ENCODE measurements around the gene KCNA2. TPM values are rescaled to one million over a fixed set of nuclear protein-coding genes. Genes with fewer than 3 reads are reported as not detected.
A peak's percentile ranks its signal among the peaks of the same experiment; 100 is the strongest.

The KCNA2 gene
- total RNA-seq, 4 donors from 2014 or later = 1.7 to 4.3 (median 2.7) TPM

DNA sequence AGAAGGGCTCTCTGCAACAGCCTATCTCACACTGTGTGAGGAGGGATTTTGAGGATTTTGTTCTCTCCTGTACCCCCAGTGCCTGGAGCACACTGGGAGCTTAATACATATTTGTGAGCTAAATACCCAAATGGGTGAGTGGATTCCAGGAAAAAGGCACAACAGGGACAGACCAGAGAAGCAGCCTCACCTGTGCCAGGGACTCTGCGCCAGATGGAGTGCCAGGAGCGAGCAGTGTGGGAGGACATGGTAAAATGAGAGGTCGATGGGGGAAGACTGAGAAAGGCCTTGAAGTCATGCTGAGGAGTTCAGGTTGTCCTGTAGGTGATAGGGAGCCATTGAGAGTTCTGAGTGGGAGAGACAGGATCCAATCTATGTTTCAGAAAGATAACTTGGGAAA lies 11.0 kb upstream of the KCNA2 start:
- 81% methylated on average over 3 of the region's 3 CpGs for WGBS
- H3K36me3 ChIP-seq = no peaks in the 10 kb centered on the region
- no peak for DNase-seq (ENCODE audit: extremely low spot score)

DNA sequence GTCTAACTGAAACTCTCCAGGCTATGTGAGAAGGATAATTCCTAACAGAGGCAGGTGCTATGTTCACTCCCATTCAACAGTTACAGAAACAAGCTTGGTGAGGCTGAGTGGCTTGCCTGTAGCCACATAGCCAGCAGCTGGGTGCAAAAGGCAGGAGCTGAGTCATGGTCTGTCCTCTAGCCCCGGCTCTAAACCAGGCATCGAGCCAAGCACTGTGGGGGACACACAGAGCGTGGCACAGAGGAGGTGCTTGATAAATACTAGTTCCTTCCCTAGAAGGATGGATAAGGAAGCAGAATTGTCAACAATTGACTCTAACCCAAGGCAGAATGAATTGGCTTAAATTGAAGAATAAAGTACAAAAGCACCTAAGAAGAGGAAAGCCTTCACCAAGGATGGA lies 10.4 kb upstream of the KCNA2 start:
- TF ChIP-seq EP300 (IDR thresholded peaks at IDR 0.05) (no peak), CTCF (IDR thresholded peaks at IDR 0.05) (no peak), POLR2AphosphoS5 (IDR thresholded peaks at IDR 0.05) (no peak), POLR2A (IDR thresholded peaks at IDR 0.05; ENCODE audit: low read depth) (no peak)
- peaks cover 7 to 11% (median 9%) of the 10 kb centered on the region in 4 donors for H3K4me1 ChIP-seq
- no peak overlapping the region for H3K27ac ChIP-seq (replicated peaks in 1 of 4)
- H3K36me3 ChIP-seq = no peaks in the 10 kb centered on the region
- H3K4me3 ChIP-seq = no peak overlapping the region
- H3K9me3 ChIP-seq = no peaks in the 10 kb centered on the region
- no peak for DNase-seq (ENCODE audit: extremely low spot score)
- H3K27me3 ChIP-seq = peaks cover 0 to 85% (median 8%) of the 10 kb centered on the region in 4 donors
- 14% methylated on average over 1 of the region's 3 CpGs for WGBS
- intact Hi-C loops (cut with DNase I) = loop anchor here (5.0 to 10.0 kb wide), 2 partner anchors 92 to 166 kb away; no protein-coding TSS in a partner anchor

More for the DNA sequence above, 11.0 kb upstream of the KCNA2 start:
- Histone ChIP-seq H3K9me3 (no peaks in the 10 kb centered on the region), H3K4me3 (no peak overlapping the region), H3K4me1 (peaks cover 7 to 11% (median 9%) of the 10 kb centered on the region in 4 donors), H3K27ac (replicated peaks in 1 of 4) (no peak overlapping the region), H3K27me3 (peaks cover 0 to 80% (median 8%) of the 10 kb centered on the region in 4 donors)
- TF ChIP-seq POLR2AphosphoS5 (IDR thresholded peaks at IDR 0.05) (no peak), CTCF (IDR thresholded peaks at IDR 0.05) (no peak), POLR2A (IDR thresholded peaks at IDR 0.05; ENCODE audit: low read depth) (no peak), EP300 (IDR thresholded peaks at IDR 0.05) (no peak)
- intact Hi-C loops (cut with DNase I) = loop anchor here (5.0 to 10.0 kb wide), 2 partner anchors 92 to 165 kb away; no protein-coding TSS in a partner anchor

DNA sequence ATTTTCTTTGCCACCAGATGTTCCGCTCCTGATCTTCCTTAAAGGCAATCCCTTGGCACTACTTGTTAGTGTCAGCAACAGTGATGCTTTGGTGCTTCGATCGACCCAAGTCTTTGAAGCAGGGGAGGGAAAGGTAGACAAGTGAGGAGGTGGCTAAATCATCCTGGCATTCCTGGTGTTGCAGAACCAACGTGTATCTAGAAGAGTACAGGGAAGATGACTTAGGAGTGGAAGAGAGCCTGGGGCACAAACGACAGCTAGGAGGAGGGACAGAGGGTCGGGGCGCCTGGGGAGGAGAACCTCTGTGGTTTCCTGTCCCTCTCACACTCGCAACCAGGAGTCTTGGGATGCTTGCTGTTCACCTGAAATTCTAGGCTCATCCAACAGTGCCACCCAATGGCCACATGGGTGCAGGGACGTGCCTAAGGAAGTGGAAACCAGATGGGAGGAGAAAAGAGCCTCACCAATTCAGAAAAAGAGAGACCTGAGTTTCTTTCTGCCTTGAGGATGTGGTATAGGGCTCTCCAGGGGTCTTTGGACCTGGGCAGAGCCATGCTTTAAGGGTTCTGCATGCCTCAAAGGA lies 9.5 kb upstream of the KCNA2 start:
- Histone ChIP-seq H3K27ac (replicated peaks in 1 of 4) (no peak overlapping the region), H3K4me1 (peaks cover 7 to 11% (median 9%) of the 10 kb centered on the region in 4 donors), H3K27me3 (peaks cover 0 to 91% (median 8%) of the 10 kb centered on the region in 4 donors), H3K9me3 (no peaks in the 10 kb centered on the region), H3K36me3 (no peaks in the 10 kb centered on the region), H3K4me3 (no peak overlapping the region)
- intact Hi-C loops (cut with DNase I) = loop anchor here (2.0 to 10.0 kb wide), 3 partner anchors 61 to 167 kb away; no protein-coding TSS in a partner anchor
- WGBS = 26% methylated on average over 9 of the region's 9 CpGs
- TF ChIP-seq EP300 (IDR thresholded peaks at IDR 0.05) (no peak), CTCF (IDR thresholded peaks at IDR 0.05) (peak; percentile 78 to 83 (median 81))
- no peak for DNase-seq (ENCODE audit: extremely low spot score)

GRCh38 chr1:110612060-110612745 lies 6.0 kb upstream of the KCNA2 start:
- Histone ChIP-seq H3K27me3 (peaks cover 3 to 91% (median 18%) of the 10 kb centered on the region in 4 donors), H3K4me3 (no peak overlapping the region), H3K27ac (replicated peaks in 1 of 4) (no peak overlapping the region), H3K4me1 (peaks cover 7 to 12% (median 10%) of the 10 kb centered on the region in 4 donors), H3K36me3 (no peaks in the 10 kb centered on the region), H3K9me3 (no peaks in the 10 kb centered on the region)
- 64% methylated on average over 5 of the region's 10 CpGs for WGBS
- intact Hi-C loops (cut with DNase I) = loop anchor here (10.0 kb wide), 1 partner anchor 87 kb away; no protein-coding TSS in a partner anchor
- no peak for TF ChIP-seq POLR2AphosphoS5 (IDR thresholded peaks at IDR 0.05)
- no peak for TF ChIP-seq EP300 (IDR thresholded peaks at IDR 0.05)
- TF ChIP-seq POLR2A (IDR thresholded peaks at IDR 0.05; ENCODE audit: low read depth) = no peak
- no peak for TF ChIP-seq CTCF (IDR thresholded peaks at IDR 0.05)
- no peak for DNase-seq (ENCODE audit: extremely low spot score)

All from esophagus muscularis mucosa (tissue), 4 donors.